ENCODE data around the gene EVC. TPM values are rescaled to one million over a fixed set of nuclear protein-coding genes. Genes with fewer than 3 reads are reported as not detected.

The EVC gene
- total RNA-seq, 1 donor from 2014 or later: 8.7 TPM

- intact Hi-C loops (cut with DNase I): no loop called here
- DNase-seq (ENCODE audit: low spot score): no peak
These were observed 147.2 kb downstream of the EVC start for GRCh38 chr4:5858020-5858769.

GRCh38 chr4:5863461-5864113, 152.6 kb downstream of the EVC start:
- DNase-seq (ENCODE audit: low spot score): no peak
- intact Hi-C loops (cut with DNase I): no loop called here

Other genes starting within 250 kb of the EVC start
- gene EVC2, start 2.6 kb upstream of the EVC start, total RNA-seq: 1.3 TPM
- gene CRMP1, start 181.9 kb downstream of the EVC start, total RNA-seq: 1.9 TPM